ENCODE measurements around the gene MPG.
"Not testable (repeated sequence)": the region's sequence is repeated elsewhere in the genome, so short reads cannot be mapped to it uniquely, and the experiment has no call there.

Gene MPG

GRCh38 chr16:118857-119256 is 40.8 kb downstream of the MPG start:
- no peak for ATAC-seq
- H3K27ac Mint-ChIP-seq: no peak overlapping the region
- peaks cover 20% of the 10 kb centered on the region for H3K36me3 Mint-ChIP-seq (ENCODE audit: low read depth)
- H3K9me3 Mint-ChIP-seq: no peaks in the 10 kb centered on the region
- H3K4me3 Mint-ChIP-seq: no peak overlapping the region
- H3K27me3 Mint-ChIP-seq: no peaks in the 10 kb centered on the region
- no peak for DNase-seq
- H3K4me1 Mint-ChIP-seq: peaks cover 2% of the 10 kb centered on the region

GRCh38 chr16:119295-119694 is 41.3 kb downstream of the MPG start:
- H3K27me3 Mint-ChIP-seq: no peaks in the 10 kb centered on the region
- H3K36me3 Mint-ChIP-seq (ENCODE audit: low read depth): peaks cover 15% of the 10 kb centered on the region
- no peak overlapping the region for H3K4me3 Mint-ChIP-seq
- H3K9me3 Mint-ChIP-seq: no peaks in the 10 kb centered on the region
- ATAC-seq (no peak), DNase-seq (no peak)
- H3K4me1 Mint-ChIP-seq: no peaks in the 10 kb centered on the region
- H3K27ac Mint-ChIP-seq: no peak overlapping the region

GRCh38 chr16:119835-120491 is 41.9 kb downstream of the MPG start:
- ATAC-seq (no peak), DNase-seq (no peak)
- Mint-ChIP-seq H3K4me3 (no peak overlapping the region), H3K4me1 (no peaks in the 10 kb centered on the region), H3K27me3 (no peaks in the 10 kb centered on the region), H3K27ac (no peak overlapping the region), H3K36me3 (ENCODE audit: low read depth) (peaks cover 14% of the 10 kb centered on the region), H3K9me3 (no peaks in the 10 kb centered on the region)

GRCh38 chr16:120756-121155 is 42.7 kb downstream of the MPG start:
- no peak overlapping the region for H3K27ac Mint-ChIP-seq
- peaks cover 16% of the 10 kb centered on the region for H3K36me3 Mint-ChIP-seq (ENCODE audit: low read depth)
- no peaks in the 10 kb centered on the region for H3K4me1 Mint-ChIP-seq
- no peaks in the 10 kb centered on the region for H3K27me3 Mint-ChIP-seq
- ATAC-seq: no peak
- H3K9me3 Mint-ChIP-seq: no peaks in the 10 kb centered on the region
- no peak overlapping the region for H3K4me3 Mint-ChIP-seq
- no peak for DNase-seq

- Mint-ChIP-seq H3K4me1 (no peaks in the 10 kb centered on the region), H3K9me3 (no peaks in the 10 kb centered on the region), H3K36me3 (ENCODE audit: low read depth) (peaks cover 6% of the 10 kb centered on the region), H3K27ac (no peak overlapping the region), H3K27me3 (no peaks in the 10 kb centered on the region), H3K4me3 (no peak overlapping the region)
- no peak for DNase-seq
- ATAC-seq: no peak
These were observed 44.3 kb downstream of the MPG start for GRCh38 chr16:122361-122760.

- DNase-seq; H3K36me3 Mint-ChIP-seq (ENCODE audit: low read depth); H3K27me3 Mint-ChIP-seq; H3K27ac Mint-ChIP-seq; ATAC-seq; H3K4me3 Mint-ChIP-seq; H3K4me1 Mint-ChIP-seq; H3K9me3 Mint-ChIP-seq: not testable (repeated sequence)
These were observed 45.7 kb downstream of the MPG start for GRCh38 chr16:123558-124350.

GRCh38 chr16:125011-125410 is 47.0 kb downstream of the MPG start:
- H3K27me3 Mint-ChIP-seq: no peaks in the 10 kb centered on the region
- H3K9me3 Mint-ChIP-seq: no peaks in the 10 kb centered on the region
- H3K27ac Mint-ChIP-seq: no peak overlapping the region
- no peak for DNase-seq
- H3K36me3 Mint-ChIP-seq (ENCODE audit: low read depth): peaks cover 6% of the 10 kb centered on the region
- H3K4me3 Mint-ChIP-seq: no peak overlapping the region
- ATAC-seq: no peak
- H3K4me1 Mint-ChIP-seq: peaks cover 14% of the 10 kb centered on the region

- Mint-ChIP-seq H3K27me3 (no peaks in the 10 kb centered on the region), H3K9me3 (no peaks in the 10 kb centered on the region), H3K4me1 (peaks cover 19% of the 10 kb centered on the region), H3K27ac (no peak overlapping the region), H3K36me3 (ENCODE audit: low read depth) (peaks cover 5% of the 10 kb centered on the region), H3K4me3 (no peak overlapping the region)
- DNase-seq (no peak), ATAC-seq (peak; percentile 84)
These were observed 51.0 kb downstream of the MPG start for GRCh38 chr16:129075-129474.

- H3K27ac Mint-ChIP-seq: no peak overlapping the region
- ATAC-seq: no peak
- peaks cover 28% of the 10 kb centered on the region for H3K4me1 Mint-ChIP-seq
These were observed 52.6 kb downstream of the MPG start for GRCh38 chr16:130533-131173.

GRCh38 chr16:132120-132519 is 54.1 kb downstream of the MPG start:
- H3K36me3 Mint-ChIP-seq (ENCODE audit: low read depth): peaks cover 9% of the 10 kb centered on the region
- H3K4me1 Mint-ChIP-seq: peaks cover 35% of the 10 kb centered on the region
- ATAC-seq: no peak
- DNase-seq: no peak
- H3K4me3 Mint-ChIP-seq: no peak overlapping the region
- no peak overlapping the region for H3K27ac Mint-ChIP-seq
- no peaks in the 10 kb centered on the region for H3K27me3 Mint-ChIP-seq
- no peaks in the 10 kb centered on the region for H3K9me3 Mint-ChIP-seq

More at GRCh38 chr16:130533-131173, 52.6 kb downstream of the MPG start:
- no peak overlapping the region for H3K4me3 Mint-ChIP-seq
- H3K36me3 Mint-ChIP-seq (ENCODE audit: low read depth): peaks cover 5% of the 10 kb centered on the region
- H3K9me3 Mint-ChIP-seq: no peaks in the 10 kb centered on the region
- DNase-seq: no peak
- no peaks in the 10 kb centered on the region for H3K27me3 Mint-ChIP-seq

GRCh38 chr16:133716-134115 is 55.7 kb downstream of the MPG start:
- H3K27me3 Mint-ChIP-seq: no peaks in the 10 kb centered on the region
- H3K4me3 Mint-ChIP-seq: no peak overlapping the region
- no peaks in the 10 kb centered on the region for H3K9me3 Mint-ChIP-seq
- no peak for DNase-seq
- ATAC-seq: no peak
- H3K27ac Mint-ChIP-seq: no peak overlapping the region
- H3K4me1 Mint-ChIP-seq: peaks cover 39% of the 10 kb centered on the region
- H3K36me3 Mint-ChIP-seq (ENCODE audit: low read depth): peaks cover 11% of the 10 kb centered on the region
